ENCODE measurements around the gene GPRIN2. TPM values are rescaled to one million over a fixed set of nuclear protein-coding genes. Genes with fewer than 3 reads are reported as not detected.

The GPRIN2 gene
- total RNA-seq, 1 experiment from 2014 or later = 10.5 TPM

- H3K27ac ChIP-seq (ENCODE audit: insufficient read length, low read depth, low read length) = no peak overlapping the region
- no peaks in the 10 kb centered on the region for H3K4me1 ChIP-seq (ENCODE audit: insufficient read depth, low read length)
- H3T11ph ChIP-seq (ENCODE audit: low read length) = no peak overlapping the region
- no peak overlapping the region for H3K23ac ChIP-seq (ENCODE audit: insufficient read length, low read depth, low read length)
- H3K9me3 ChIP-seq (ENCODE audit: control insufficient read depth, low read depth, low read length) = no peaks in the 10 kb centered on the region
- H2BK12ac ChIP-seq (ENCODE audit: insufficient read length, low read depth, low read length) = no peak overlapping the region
- no peak overlapping the region for H2AK5ac ChIP-seq (ENCODE audit: insufficient read length, low read length)
- no peak overlapping the region for H4K5ac ChIP-seq (ENCODE audit: insufficient read length, low read depth, low read length)
- no peak overlapping the region for H3K9ac ChIP-seq (ENCODE audit: extremely low read depth, insufficient read length, low read length)
- H3K79me2 ChIP-seq (ENCODE audit: insufficient read depth, low read length) = no peaks in the 10 kb centered on the region
- H2AFZ ChIP-seq (ENCODE audit: low read length) = no peak overlapping the region
- no peak overlapping the region for H3K18ac ChIP-seq (ENCODE audit: insufficient read length, low read depth, low read length)
- no peaks in the 10 kb centered on the region for H3K36me3 Mint-ChIP-seq (ENCODE audit: insufficient read depth in 1 of 3, low read depth in 3 of 3)
- H3K4ac ChIP-seq (ENCODE audit: low read depth, low read length) = no peak overlapping the region
- WGBS (ENCODE audit: extremely low coverage, insufficient read length, low lambda C conversion rate) = no CpG with 5 or more reads among the region's 8 CpGs
- H3K27me3 Mint-ChIP-seq (ENCODE audit: low read depth) = no peaks in the 10 kb centered on the region
- no peak overlapping the region for H3K4me3 Mint-ChIP-seq
- no peaks in the 10 kb centered on the region for H3K23me2 ChIP-seq (ENCODE audit: insufficient read length, low read depth, low read length, poor library complexity, severe bottlenecking)
- no peaks in the 10 kb centered on the region for H4K20me1 ChIP-seq (ENCODE audit: control insufficient read depth, insufficient read depth, insufficient read length)
- H2BK5ac ChIP-seq (ENCODE audit: insufficient read length, low read length) = no peak overlapping the region
- H3K27ac Mint-ChIP-seq = no peak overlapping the region
- no peak overlapping the region for H2BK20ac ChIP-seq (ENCODE audit: low read depth, low read length, poor library complexity, severe bottlenecking)
- no peak overlapping the region for H4K91ac ChIP-seq (ENCODE audit: insufficient read length, low read depth, low read length)
- no peak for DNase-seq
- no peaks in the 10 kb centered on the region for H3K27me3 ChIP-seq (ENCODE audit: insufficient read depth, low read length)
- TF ChIP-seq, protein P1, sequence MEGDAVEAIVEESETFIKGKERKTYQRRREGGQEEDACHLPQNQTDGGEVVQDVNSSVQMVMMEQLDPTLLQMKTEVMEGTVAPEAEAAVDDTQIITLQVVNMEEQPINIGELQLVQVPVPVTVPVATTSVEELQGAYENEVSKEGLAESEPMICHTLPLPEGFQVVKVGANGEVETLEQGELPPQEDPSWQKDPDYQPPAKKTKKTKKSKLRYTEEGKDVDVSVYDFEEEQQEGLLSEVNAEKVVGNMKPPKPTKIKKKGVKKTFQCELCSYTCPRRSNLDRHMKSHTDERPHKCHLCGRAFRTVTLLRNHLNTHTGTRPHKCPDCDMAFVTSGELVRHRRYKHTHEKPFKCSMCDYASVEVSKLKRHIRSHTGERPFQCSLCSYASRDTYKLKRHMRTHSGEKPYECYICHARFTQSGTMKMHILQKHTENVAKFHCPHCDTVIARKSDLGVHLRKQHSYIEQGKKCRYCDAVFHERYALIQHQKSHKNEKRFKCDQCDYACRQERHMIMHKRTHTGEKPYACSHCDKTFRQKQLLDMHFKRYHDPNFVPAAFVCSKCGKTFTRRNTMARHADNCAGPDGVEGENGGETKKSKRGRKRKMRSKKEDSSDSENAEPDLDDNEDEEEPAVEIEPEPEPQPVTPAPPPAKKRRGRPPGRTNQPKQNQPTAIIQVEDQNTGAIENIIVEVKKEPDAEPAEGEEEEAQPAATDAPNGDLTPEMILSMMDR (conservative IDR thresholded peaks at IDR 0.05) = no peak
- no peaks in the 10 kb centered on the region for H3K9me3 Mint-ChIP-seq
- H4K8ac ChIP-seq (replicated peaks; ENCODE audit: insufficient read length, low read depth, low read length) = no peak overlapping the region
- H2BK15ac ChIP-seq (ENCODE audit: low read depth, low read length) = no peak overlapping the region
- H3K79me1 ChIP-seq (ENCODE audit: insufficient read depth, low read depth, low read length, poor library complexity, severe bottlenecking) = no peaks in the 10 kb centered on the region
- no peak overlapping the region for H2BK120ac ChIP-seq (ENCODE audit: low read depth, low read length, poor library complexity, severe bottlenecking)
- H3K4me1 Mint-ChIP-seq = no peaks in the 10 kb centered on the region
- no peak overlapping the region for H3K56ac ChIP-seq (ENCODE audit: insufficient read length, low read depth, low read length)
- H3K4me2 ChIP-seq (ENCODE audit: insufficient read depth, insufficient read length, low read length) = no peak overlapping the region
- no peak overlapping the region for H3K14ac ChIP-seq (ENCODE audit: insufficient read depth, low read length)
Measured at GRCh38 chr10:46523962-46524471, 32.4 kb downstream of the GPRIN2 start.

All from H9 (cell line).